HepG2 (cell line): Measurements from ENCODE around the gene HOTAIR.

ENCODE experiments used
- CHD2 ChIP-seq: IDR thresholded peaks from 2 replicates; pipeline ENCODE4 v1.6.1; 2011; ENCODE audit warnings: low read depth, low read length, improper control_type of control experiment
- GABPA ChIP-seq, 2 experiments: IDR thresholded peaks; 2 replicates each; pipeline ENCODE4 v1.6.1; 2011 to 2016; ENCODE audit warnings: low read depth in 2 of 2, low read length in 1 of 2, missing biosample characterization in 1 of 2, missing genetic modification characterization in 1 of 2
- IRX3 ChIP-seq: sonication (generic); formaldehyde crosslinking; IDR thresholded peaks from 2 replicates; pipeline ENCODE4 v1.8.1; 2023; ENCODE audit warnings: mild to moderate bottlenecking, low read depth, missing genetic modification reagents, borderline replicate concordance
- ZNF558 ChIP-seq: sonication (generic); formaldehyde crosslinking; IDR thresholded peaks from 2 replicates; pipeline ENCODE4 v1.9.0; 2022; ENCODE audit warnings: mild to moderate bottlenecking, missing genetic modification reagents, borderline replicate concordance
- ZNF615 ChIP-seq: sonication (generic); formaldehyde crosslinking; IDR thresholded peaks from 2 replicates; pipeline ENCODE4 v1.5.0; 2020; ENCODE audit warnings: mild to moderate bottlenecking, missing genetic modification reagents, borderline replicate concordance

- no peak for TF ChIP-seq GABPA (IDR thresholded peaks at IDR 0.05; ENCODE audit: low read depth, low read length)
- TF ChIP-seq GABPA (CRISPR knock-in tag; IDR thresholded peaks at IDR 0.05; ENCODE audit: low read depth): no peak
- no peak for TF ChIP-seq ZNF558 (CRISPR knock-in tag)
- no peak for TF ChIP-seq CHD2
- no peak for TF ChIP-seq IRX3 (CRISPR knock-in tag)
- no peak for TF ChIP-seq ZNF615 (CRISPR knock-in tag)
Observed at GRCh38 chr12:54000116-54001114, 25.7 kb upstream of the HOTAIR start, which contains the start of gene HOXC9.
